Common myeloid progenitor, CD34-positive (primary cell): ENCODE measurements around the gene ZNF662.

ENCODE experiments used
- CTCF ChIA-PET: fragments of 350-600 bp; sonication (Branson Sonifier 250); formaldehyde crosslinking; loops from one replicate; lab custom pipeline; 2021; ENCODE audit warnings: antibody characterized with exemption; lab: Charles Lee
- POLR2A ChIA-PET: fragments of 350-600 bp; sonication (Branson Sonifier 250); formaldehyde crosslinking; loops from one replicate; lab custom pipeline; 2021; ENCODE audit warnings: antibody characterized with exemption; lab: Charles Lee
- DNase-seq, 3 donors: peaks; one replicate each; pipeline versions ENCODE4 v3.0.0 to v3.0.0-alpha.2; 2013
- H3K27ac ChIP-seq, 2 experiments: 1 replicate in 1 of 2; 2 replicates in 1 of 2; pipeline ENCODE4 v1.7.0; 2013; ENCODE audit warnings: inconsistent platforms in 2 of 2, low read length in 2 of 2, mild to moderate bottlenecking in 2 of 2, low read depth in 1 of 2, moderate library complexity in 1 of 2; ENCODE audit not compliant: severe bottlenecking in 2 of 2, insufficient read depth in 1 of 2, poor library complexity in 1 of 2
- H3K27me3 ChIP-seq, 5 experiments: replicated peaks in 2 of 5; 1 replicate in 3 of 5; 2 replicates in 2 of 5; pipeline versions ENCODE4 v1.6.1 to v1.7.0; 2013; ENCODE audit warnings: low read length in 4 of 5, mild to moderate bottlenecking in 2 of 5, moderate library complexity in 2 of 5, inconsistent platforms in 1 of 5; ENCODE audit not compliant: insufficient read depth in 5 of 5, control insufficient read depth in 4 of 5
- H3K36me3 ChIP-seq, 4 experiments: 1 replicate in 2 of 4; 2 replicates in 2 of 4; pipeline versions ENCODE4 v1.6.1 to v1.7.0; 2013; ENCODE audit warnings: low read length in 3 of 4, control low read depth in 1 of 4, mild to moderate bottlenecking in 1 of 4; ENCODE audit not compliant: control insufficient read depth in 4 of 4, insufficient read depth in 4 of 4
- H3K4me1 ChIP-seq, 4 experiments: 1 replicate in 3 of 4; 2 replicates in 1 of 4; pipeline versions ENCODE4 v1.6.1 to v1.7.1; 2013; ENCODE audit warnings: low read length in 3 of 4, mild to moderate bottlenecking in 3 of 4, control low read depth in 1 of 4, inconsistent platforms in 1 of 4, moderate library complexity in 1 of 4; ENCODE audit not compliant: control insufficient read depth in 4 of 4, insufficient read depth in 4 of 4; ENCODE audit errors: control extremely low read depth in 1 of 4
- H3K4me3 ChIP-seq, 7 experiments: 1 replicate in 4 of 7; 2 replicates in 3 of 7; pipeline versions ENCODE4 v1.5.1 to v1.7.0; 2013; ENCODE audit warnings: mild to moderate bottlenecking in 7 of 7, low read length in 6 of 7, moderate library complexity in 6 of 7, inconsistent platforms in 2 of 7, low read depth in 2 of 7, control low read depth in 1 of 7; ENCODE audit not compliant: insufficient read depth in 4 of 7, control insufficient read depth in 1 of 7; ENCODE audit errors: extremely low read depth in 1 of 7
- H3K9me3 ChIP-seq, 5 experiments: 1 replicate in 4 of 5; 2 replicates in 1 of 5; pipeline versions ENCODE4 v1.6.1 to v1.7.1; 2013; ENCODE audit warnings: low read length in 4 of 5, mild to moderate bottlenecking in 2 of 5, inconsistent platforms in 1 of 5, low read depth in 1 of 5, moderate library complexity in 1 of 5; ENCODE audit not compliant: control insufficient read depth in 4 of 5, insufficient read depth in 2 of 5; ENCODE audit errors: control extremely low read depth in 1 of 5
- WGBS: methylation state at CpG from one replicate; pipeline ENCODE4 v1.1.5; 2013; ENCODE audit not compliant: insufficient coverage; 5-methylcytosine and 5-hydroxymethylcytosine counted together

ZNF662 gene

DNA sequence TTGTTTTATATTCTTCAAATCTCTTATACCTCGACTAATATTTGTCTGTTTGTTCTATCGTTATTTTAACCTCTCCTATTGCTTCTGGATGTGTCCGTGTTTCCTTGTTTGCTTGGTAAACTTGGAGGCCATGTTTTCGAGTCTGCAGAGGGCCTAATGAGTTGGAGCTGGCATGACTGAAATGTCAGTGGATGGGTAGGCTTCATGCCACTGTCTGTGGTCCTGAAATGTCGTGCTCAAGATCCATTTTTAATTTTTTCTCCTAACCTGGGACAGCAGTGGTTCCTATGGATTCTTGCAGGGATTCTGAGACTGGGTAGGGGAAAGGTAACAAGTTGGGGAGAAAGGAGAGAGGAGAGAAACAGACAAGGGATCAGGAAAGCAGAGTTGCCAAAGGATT is 54.3 kb downstream of the ZNF662 start:
- CTCF ChIA-PET: interaction anchor here (1.0 to 2.2 kb wide), 3 partner anchors 45 to 261 kb away, joined by 3 to 15 read pairs (median 8); no protein-coding TSS in a partner anchor
- Histone ChIP-seq H3K27ac (no peak overlapping the region), H3K4me3 (no peak overlapping the region), H3K36me3 (no peaks in the 10 kb centered on the region), H3K4me1 (no peaks in the 10 kb centered on the region), H3K9me3 (no peaks in the 10 kb centered on the region), H3K27me3 (no peaks in the 10 kb centered on the region)
- POLR2A ChIA-PET: no interaction called here
- 86% methylated on average over 1 of the region's 5 CpGs for WGBS
- no peak for DNase-seq

DNA sequence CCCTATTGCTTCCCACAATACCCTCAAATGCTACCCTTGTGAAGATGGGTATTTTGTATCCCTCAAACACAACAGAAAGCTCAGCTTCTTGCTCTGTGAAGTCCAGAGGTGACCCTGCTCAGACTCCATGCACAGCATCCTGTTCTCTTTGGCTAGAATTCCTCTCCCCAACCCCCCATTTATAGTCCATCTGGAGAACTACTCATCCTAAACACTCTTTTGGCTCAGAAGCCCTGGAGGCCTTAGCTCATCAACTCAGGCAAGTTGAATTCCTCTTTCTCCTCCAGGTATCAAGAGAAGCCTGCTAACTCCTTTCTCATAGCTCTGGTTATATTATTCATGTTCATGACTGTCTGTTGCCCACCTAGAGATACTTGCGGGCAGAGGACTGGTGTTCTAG is 54.8 kb downstream of the ZNF662 start:
- POLR2A ChIA-PET: no interaction called here
- Histone ChIP-seq H3K4me3 (no peak overlapping the region), H3K4me1 (no peaks in the 10 kb centered on the region), H3K9me3 (no peaks in the 10 kb centered on the region), H3K27ac (no peak overlapping the region), H3K27me3 (no peaks in the 10 kb centered on the region), H3K36me3 (no peaks in the 10 kb centered on the region)
- DNase-seq: no peak
- CTCF ChIA-PET: interaction anchor here (1.0 to 2.2 kb wide), 7 partner anchors 23 to 543 kb away, joined by 3 to 15 read pairs (median 8); no protein-coding TSS in a partner anchor
- WGBS: no CpG with 5 or more reads among the region's 1 CpG

DNA sequence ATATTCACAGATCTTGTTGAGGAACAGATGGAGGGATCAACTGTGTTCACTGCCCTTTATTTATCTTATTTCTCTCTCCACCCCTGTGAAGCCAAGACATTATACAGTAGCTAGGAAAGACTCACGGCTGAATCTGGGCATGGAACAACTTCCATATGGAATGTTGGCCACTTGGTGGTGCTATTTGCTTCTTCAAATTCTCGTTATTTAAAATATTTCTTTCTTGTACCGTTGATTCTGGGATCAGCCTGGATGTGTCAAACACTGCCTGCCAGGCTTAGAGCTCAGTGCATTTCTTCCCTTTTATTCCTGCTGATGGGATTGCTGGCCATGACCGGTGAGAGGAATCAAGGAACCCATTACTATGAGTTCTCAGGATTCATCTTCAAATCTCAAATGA is 55.7 kb downstream of the ZNF662 start:
- DNase-seq: peak; percentile 32 to 60 (median 50)
- CTCF ChIA-PET: interaction anchor here (0.6 to 2.2 kb wide), 20 partner anchors 10 to 623 kb away, joined by 3 to 15 read pairs (median 4); partner anchors contain the start of gene GASK1A
- WGBS: 6% methylated on average over 3 of the region's 4 CpGs

DNA sequence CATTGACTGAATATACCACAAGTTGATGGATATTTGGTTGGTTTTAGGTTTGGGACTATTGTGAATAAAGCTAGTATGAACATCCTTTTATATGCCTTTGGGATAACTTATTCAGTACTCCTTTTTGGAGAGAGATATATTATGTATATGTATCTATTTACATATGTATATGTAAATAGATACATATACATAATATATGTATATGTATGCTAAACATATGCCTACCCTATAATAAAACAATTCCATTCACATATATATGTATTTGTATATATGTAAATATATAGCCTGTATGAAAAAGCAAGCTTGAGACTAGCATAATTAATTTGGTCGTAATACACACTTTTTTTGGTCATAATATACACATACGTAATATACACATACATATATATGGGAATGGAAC is 57.3 kb downstream of the ZNF662 start:
- Histone ChIP-seq H3K4me1 (no peaks in the 10 kb centered on the region), H3K36me3 (no peaks in the 10 kb centered on the region), H3K4me3 (no peak overlapping the region), H3K27me3 (no peaks in the 10 kb centered on the region), H3K9me3 (no peaks in the 10 kb centered on the region), H3K27ac (no peak overlapping the region)
- no peak for DNase-seq
- no CpG with 5 or more reads among the region's 2 CpGs for WGBS
- ChIA-PET POLR2A (no interaction called here), CTCF (interaction anchor here (1.2 to 1.8 kb wide), 4 partner anchors 9 to 66 kb away, joined by 4 to 6 read pairs (median 4); partner anchors contain the start of gene GASK1A)

More for the DNA sequence above, 55.7 kb downstream of the ZNF662 start:
- H3K27me3 ChIP-seq: no peaks in the 10 kb centered on the region
- H3K27ac ChIP-seq: no peak overlapping the region
- H3K4me3 ChIP-seq: no peak overlapping the region
- no peaks in the 10 kb centered on the region for H3K36me3 ChIP-seq
- H3K9me3 ChIP-seq: no peaks in the 10 kb centered on the region
- H3K4me1 ChIP-seq: no peaks in the 10 kb centered on the region
- POLR2A ChIA-PET: no interaction called here

DNA sequence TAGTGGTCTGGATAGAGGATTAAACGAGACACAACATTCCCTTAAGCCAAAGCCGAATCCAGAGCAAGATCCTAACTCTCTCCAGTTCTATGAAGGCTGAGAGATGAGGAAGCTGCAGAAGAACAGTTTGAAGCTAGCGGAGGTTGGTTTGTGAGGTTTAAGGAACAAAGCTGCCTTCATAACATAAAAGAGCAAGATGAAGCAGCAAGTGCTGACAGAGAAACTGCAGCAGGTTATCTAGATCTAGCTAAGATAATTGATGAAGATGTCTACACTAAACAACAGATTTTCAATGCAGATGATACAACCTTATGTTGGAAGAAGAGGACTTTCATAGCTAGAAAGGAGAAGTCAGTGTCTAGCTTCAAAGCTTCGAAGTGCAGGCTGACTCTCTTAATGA is 58.3 kb downstream of the ZNF662 start:
- no peak overlapping the region for H3K4me3 ChIP-seq
- no peak for DNase-seq
- CTCF ChIA-PET: interaction anchor here (0.9 to 1.8 kb wide), 3 partner anchors 9 to 128 kb away, joined by 3 to 5 read pairs (median 3); no protein-coding TSS in a partner anchor
- no peak overlapping the region for H3K27ac ChIP-seq
- H3K27me3 ChIP-seq: no peaks in the 10 kb centered on the region
- no peaks in the 10 kb centered on the region for H3K36me3 ChIP-seq
- POLR2A ChIA-PET: no interaction called here
- WGBS: 100% methylated on average over 1 of the region's 4 CpGs
- H3K9me3 ChIP-seq: no peaks in the 10 kb centered on the region
- H3K4me1 ChIP-seq: no peaks in the 10 kb centered on the region
